Measurements from ENCODE around the gene SLC25A47. TPM values are rescaled to one million over a fixed set of nuclear protein-coding genes. Genes with fewer than 3 reads are reported as not detected.

SLC25A47 gene
- total RNA-seq, 1 experiment from 2014 or later = 0.13 TPM

DNA sequence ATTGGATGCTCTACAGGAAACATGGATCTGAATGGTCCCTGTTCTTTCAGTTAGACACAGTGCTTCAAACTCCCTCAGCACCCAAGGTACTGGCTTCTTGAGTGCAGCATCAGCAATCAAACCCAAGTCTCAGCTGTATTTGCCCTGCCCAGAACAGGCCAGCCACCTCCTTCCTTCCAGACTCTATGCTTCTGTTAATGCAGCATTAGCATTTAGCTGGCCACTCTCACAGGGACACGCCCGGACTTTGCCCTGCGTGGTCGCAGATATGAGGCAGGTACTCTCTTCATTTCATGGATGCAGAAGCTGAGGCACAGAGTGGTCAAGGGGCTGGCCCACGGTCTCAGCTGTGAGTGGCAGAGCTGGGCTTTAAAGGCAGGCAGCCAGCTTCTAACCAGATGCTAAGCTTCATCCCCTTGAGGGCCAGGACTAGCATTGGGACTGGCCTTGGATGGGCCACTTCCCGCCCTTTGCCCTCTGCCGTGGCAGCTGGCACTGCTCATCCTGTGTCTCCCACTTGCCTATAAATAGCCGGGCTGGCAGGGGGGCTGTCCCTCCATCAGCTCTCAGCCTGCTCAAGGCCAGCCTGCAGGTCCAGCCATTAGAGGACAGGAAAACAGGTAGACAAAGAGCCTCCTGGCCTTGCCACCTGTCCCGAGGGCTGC lies 1.5 kb upstream of the SLC25A47 start:
- peaks cover 9 to 12% of the 10 kb centered on the region in 2 experiments; a peak in 3 of 4 replicates for H3K4me1 Mint-ChIP-seq
- no peaks in the 10 kb centered on the region for H3K9me3 ChIP-seq (ENCODE audit: control insufficient read depth, low read depth, low read length)
- WGBS (ENCODE audit: extremely low coverage, insufficient read length, low lambda C conversion rate) = no CpG with 5 or more reads among the region's 9 CpGs
- no peak overlapping the region for H2BK15ac ChIP-seq (ENCODE audit: low read depth, low read length)
- H3T11ph ChIP-seq (ENCODE audit: low read length) = no peak overlapping the region
- no peak overlapping the region for H2BK120ac ChIP-seq (ENCODE audit: low read depth, low read length, poor library complexity, severe bottlenecking)
- H3K9me3 Mint-ChIP-seq = no peaks in the 10 kb centered on the region; a peak in 1 of 5 replicates
- no peak overlapping the region for H2AFZ ChIP-seq (ENCODE audit: low read length)
- no peak overlapping the region for H3K56ac ChIP-seq (ENCODE audit: insufficient read length, low read depth, low read length)
- no peak overlapping the region for H2BK5ac ChIP-seq (ENCODE audit: insufficient read length, low read length)
- H3K36me3 Mint-ChIP-seq (ENCODE audit: insufficient read depth in 1 of 3, low read depth in 3 of 3) = no peaks in the 10 kb centered on the region
- H3K4ac ChIP-seq (ENCODE audit: low read depth, low read length) = no peak overlapping the region
- no peak overlapping the region for H3K23ac ChIP-seq (ENCODE audit: insufficient read length, low read depth, low read length)
- no peaks in the 10 kb centered on the region for H4K20me1 ChIP-seq (ENCODE audit: control insufficient read depth, insufficient read depth, insufficient read length)
- H3K14ac ChIP-seq (ENCODE audit: insufficient read depth, low read length) = no peak overlapping the region
- H3K4me1 ChIP-seq (ENCODE audit: insufficient read depth, low read length) = no peaks in the 10 kb centered on the region
- H3K23me2 ChIP-seq (ENCODE audit: insufficient read length, low read depth, low read length, poor library complexity, severe bottlenecking) = no peaks in the 10 kb centered on the region
- no peak overlapping the region for H3K18ac ChIP-seq (ENCODE audit: insufficient read length, low read depth, low read length)
- no peaks in the 10 kb centered on the region for H3K79me2 ChIP-seq (ENCODE audit: insufficient read depth, low read length)
- no peak overlapping the region for H3K4me2 ChIP-seq (ENCODE audit: insufficient read depth, insufficient read length, low read length)
- no peak overlapping the region for H2BK12ac ChIP-seq (ENCODE audit: insufficient read length, low read depth, low read length)
- H2BK20ac ChIP-seq (ENCODE audit: low read depth, low read length, poor library complexity, severe bottlenecking) = no peak overlapping the region
- no peak overlapping the region for H4K91ac ChIP-seq (ENCODE audit: insufficient read length, low read depth, low read length)
- no peak for TF ChIP-seq CTCF (conservative IDR thresholded peaks at IDR 0.05)
- no peaks in the 10 kb centered on the region for H3K27me3 ChIP-seq (ENCODE audit: insufficient read depth, low read length)
- H3K79me1 ChIP-seq (ENCODE audit: insufficient read depth, low read depth, low read length, poor library complexity, severe bottlenecking) = no peaks in the 10 kb centered on the region
- DNase-seq = no peak
- H3K27ac ChIP-seq (ENCODE audit: insufficient read length, low read depth, low read length) = no peak overlapping the region
- no peak overlapping the region for H3K4me3 Mint-ChIP-seq
- H4K8ac ChIP-seq (replicated peaks; ENCODE audit: insufficient read length, low read depth, low read length) = no peak overlapping the region
- no peak overlapping the region for H2AK5ac ChIP-seq (ENCODE audit: insufficient read length, low read length)
- peaks cover 1% of the 10 kb centered on the region for H3K27me3 Mint-ChIP-seq (ENCODE audit: low read depth)
- H3K9ac ChIP-seq (ENCODE audit: extremely low read depth, insufficient read length, low read length) = no peak overlapping the region
- no peak overlapping the region for H4K5ac ChIP-seq (ENCODE audit: insufficient read length, low read depth, low read length)
- H3K27ac Mint-ChIP-seq = no peak overlapping the region; a peak in 1 of 7 replicates
